Colonic mucosa (tissue), 4 donors: ENCODE data around the gene SLF1. TPM values are rescaled to one million over a fixed set of nuclear protein-coding genes. Genes with fewer than 3 reads are reported as not detected.
"Not testable (repeated sequence)": the region's sequence is repeated elsewhere in the genome, so short reads cannot be mapped to it uniquely, and the experiment has no call there.

Experiments
- DNase-seq: peaks from one replicate; pipeline ENCODE4 v3.0.0-alpha.2; 2020
- H3K27ac ChIP-seq: fragments of 200-600 bp; one replicate; pipeline ENCODE4 v1.8.0; 2021
- H3K27me3 ChIP-seq: fragments of 200-600 bp; one replicate; pipeline ENCODE4 v1.8.0; 2021
- H3K36me3 ChIP-seq: fragments of 200-600 bp; one replicate; pipeline ENCODE4 v1.8.0; 2021
- H3K4me1 ChIP-seq: fragments of 200-600 bp; one replicate; pipeline ENCODE4 v1.8.0; 2021; ENCODE audit warnings: mild to moderate bottlenecking
- H3K4me3 ChIP-seq: fragments of 200-600 bp; one replicate; pipeline ENCODE4 v1.8.0; 2021
- H3K9ac ChIP-seq, 2 donors: one replicate each; pipeline ENCODE4 v1.7.0; 2013; ENCODE audit warnings: control low read depth in 2 of 2, low read depth in 2 of 2, low read length in 2 of 2
- H3K9me3 ChIP-seq: fragments of 200-600 bp; one replicate; pipeline ENCODE4 v1.8.0; 2021
- CTCF ChIP-seq: fragments of 200-600 bp; IDR thresholded peaks from one replicate; pipeline ENCODE4 v1.8.0; 2022; ENCODE audit warnings: antibody characterized with exemption, mild to moderate bottlenecking
- intact Hi-C: fragments of 100-400 bp; cut with DNase I; formaldehyde crosslinking; loops from one replicate; pipeline ENCODE4 v1.14.1; 2022
- total RNA-seq, 2 donors: library from RNA; stranded (reverse); fragmentation: NEBNext Ultra II Directional in 1 of 2; extraction: Animal tissue kit (Norgen Biotek cat#: 25700) in 1 of 2; gene quantifications; one replicate each; pipeline ENCODE4 v1.2.1, GENCODE V29; 2021
- donor health status: healthy.
- donor health status: DM: no; HTN: no; CAD: no.
- donor health status: DM: no; HTN: no; CAD: no.

The SLF1 gene
- 1 to 10 TPM; 3.8 to 8.4 TPM for total RNA-seq

GRCh38 chr5:94618493-94619328 is at the start of gene SLF1, which contains the start of gene KIAA0825:
TSS of gene SLF1 (plus strand) at chr5:94618669. CDS start at chr5:94628811, 10,142 bp downstream.
TSS of gene KIAA0825 (minus strand) at chr5:94618604. CDS start at chr5:94537126, 81,478 bp downstream.
- intact Hi-C loops, result no loop called here

GRCh38 chr5:94571415-94571814 is 47.1 kb upstream of the SLF1 start:
- DNase-seq, result no peak
- H3K27ac ChIP-seq, result no peak overlapping the region
- no peak overlapping the region for H3K4me3 ChIP-seq
- no peak overlapping the region for H3K9ac ChIP-seq
- no peak for TF ChIP-seq CTCF
- no peaks in the 10 kb centered on the region for H3K36me3 ChIP-seq
- no peaks in the 10 kb centered on the region for H3K27me3 ChIP-seq
- no peaks in the 10 kb centered on the region for H3K9me3 ChIP-seq
- no peaks in the 10 kb centered on the region for H3K4me1 ChIP-seq
- intact Hi-C loops, result no loop called here

More at GRCh38 chr5:94618493-94619328, at the start of gene SLF1, which contains the start of gene KIAA0825:
- DNase-seq, result peak; percentile 93
- H3K9me3 ChIP-seq, result no peaks in the 10 kb centered on the region
- H3K4me1 ChIP-seq, result no peaks in the 10 kb centered on the region
- H3K4me3 ChIP-seq, result peak within 1 kb of the TSS; percentile 95
- peak within 1 kb of the TSS; percentile 64 to 84 for H3K9ac ChIP-seq
- peak within 1 kb of the TSS; percentile 84 for H3K27ac ChIP-seq
- no peaks in the 10 kb centered on the region for H3K27me3 ChIP-seq
- no peaks in the 10 kb centered on the region for H3K36me3 ChIP-seq
- no peak for TF ChIP-seq CTCF

GRCh38 chr5:94573349-94573748 is 45.1 kb upstream of the SLF1 start:
- not testable (repeated sequence) for H3K27ac ChIP-seq

GRCh38 chr5:94575196-94575595 is 43.3 kb upstream of the SLF1 start:
- DNase-seq, result no peak
- no peaks in the 10 kb centered on the region for H3K36me3 ChIP-seq
- no peak overlapping the region for H3K4me3 ChIP-seq
- H3K9ac ChIP-seq, result no peak overlapping the region
- intact Hi-C loops, result no loop called here
- no peaks in the 10 kb centered on the region for H3K9me3 ChIP-seq
- H3K27me3 ChIP-seq, result no peaks in the 10 kb centered on the region
- no peaks in the 10 kb centered on the region for H3K4me1 ChIP-seq
- TF ChIP-seq CTCF, result no peak
- no peak overlapping the region for H3K27ac ChIP-seq

More at GRCh38 chr5:94573349-94573748, 45.1 kb upstream of the SLF1 start:
- H3K9me3 ChIP-seq, H3K27me3 ChIP-seq, H3K9ac ChIP-seq, intact Hi-C loops, H3K4me1 ChIP-seq, DNase-seq, H3K4me3 ChIP-seq, H3K36me3 ChIP-seq: not testable (repeated sequence)

GRCh38 chr5:94577466-94578245 is 40.8 kb upstream of the SLF1 start:
- intact Hi-C loops, result no loop called here
- H3K4me3 ChIP-seq, result no peak overlapping the region
- DNase-seq, result no peak
- no peak overlapping the region for H3K9ac ChIP-seq
- no peak for TF ChIP-seq CTCF
- H3K27me3 ChIP-seq, result no peaks in the 10 kb centered on the region
- H3K9me3 ChIP-seq, result no peaks in the 10 kb centered on the region
- H3K36me3 ChIP-seq, result no peaks in the 10 kb centered on the region
- H3K4me1 ChIP-seq, result no peaks in the 10 kb centered on the region
- no peak overlapping the region for H3K27ac ChIP-seq
